GM21717 (cell line): ENCODE results near the gene NEMP1.
A peak's percentile ranks its signal among the peaks of the same experiment; 100 is the strongest.
"Not testable (repeated sequence)": the region's sequence is repeated elsewhere in the genome, so short reads cannot be mapped to it uniquely, and the experiment has no call there.

Experiments
- ATAC-seq: cut with Tn5 transposase; IDR thresholded peaks from one replicate; pipeline ENCODE4 v1.9.1; 2021; ENCODE audit warnings: mild to moderate bottlenecking, moderate library complexity; ENCODE audit not compliant: unreplicated experiment

The NEMP1 gene

DNA sequence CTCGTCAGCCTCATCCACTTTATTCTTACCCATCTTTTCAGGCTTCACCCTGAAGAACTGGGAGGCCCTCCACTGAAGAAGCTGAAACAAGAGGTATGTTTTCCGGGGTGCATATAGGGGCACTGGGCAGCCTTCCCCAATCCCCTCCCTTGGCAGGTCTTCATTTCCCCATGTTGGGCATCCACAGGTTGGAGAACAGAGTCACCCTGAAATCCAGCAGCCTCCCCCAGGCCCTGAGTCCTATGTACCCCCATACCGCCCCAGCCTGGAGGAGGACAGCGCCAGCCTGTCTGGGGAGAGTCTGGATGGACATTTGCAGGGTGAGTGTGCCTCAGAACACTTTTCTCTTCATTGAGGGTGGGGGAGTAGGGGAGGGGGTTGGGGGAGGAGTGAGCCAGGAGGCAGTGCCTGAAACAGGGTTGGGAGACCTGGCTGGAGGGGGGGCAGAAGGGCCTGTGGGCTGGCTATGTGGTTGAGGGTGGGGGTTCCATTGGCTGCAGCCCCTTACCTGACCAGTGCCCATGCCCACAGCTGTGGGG lies 14.4 kb upstream of the NEMP1 start:
- no peak for ATAC-seq

DNA sequence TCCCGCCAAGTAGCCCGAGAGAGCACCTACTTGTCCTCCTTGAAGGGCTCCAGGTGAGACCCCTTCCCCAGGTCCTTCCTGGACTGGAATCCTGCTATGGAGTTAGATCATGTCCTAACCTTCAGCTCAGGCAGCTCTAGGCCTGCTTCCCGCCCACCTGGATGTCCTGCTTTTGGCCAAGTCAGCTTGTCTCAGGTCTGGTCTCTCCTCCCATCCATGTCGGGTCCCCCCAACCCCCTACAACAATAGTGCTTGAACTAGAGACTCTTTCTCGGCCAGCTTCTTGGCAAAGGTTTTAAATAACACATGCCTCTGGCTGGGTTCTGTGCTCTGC lies 13.9 kb upstream of the NEMP1 start:
- ATAC-seq = no peak

DNA sequence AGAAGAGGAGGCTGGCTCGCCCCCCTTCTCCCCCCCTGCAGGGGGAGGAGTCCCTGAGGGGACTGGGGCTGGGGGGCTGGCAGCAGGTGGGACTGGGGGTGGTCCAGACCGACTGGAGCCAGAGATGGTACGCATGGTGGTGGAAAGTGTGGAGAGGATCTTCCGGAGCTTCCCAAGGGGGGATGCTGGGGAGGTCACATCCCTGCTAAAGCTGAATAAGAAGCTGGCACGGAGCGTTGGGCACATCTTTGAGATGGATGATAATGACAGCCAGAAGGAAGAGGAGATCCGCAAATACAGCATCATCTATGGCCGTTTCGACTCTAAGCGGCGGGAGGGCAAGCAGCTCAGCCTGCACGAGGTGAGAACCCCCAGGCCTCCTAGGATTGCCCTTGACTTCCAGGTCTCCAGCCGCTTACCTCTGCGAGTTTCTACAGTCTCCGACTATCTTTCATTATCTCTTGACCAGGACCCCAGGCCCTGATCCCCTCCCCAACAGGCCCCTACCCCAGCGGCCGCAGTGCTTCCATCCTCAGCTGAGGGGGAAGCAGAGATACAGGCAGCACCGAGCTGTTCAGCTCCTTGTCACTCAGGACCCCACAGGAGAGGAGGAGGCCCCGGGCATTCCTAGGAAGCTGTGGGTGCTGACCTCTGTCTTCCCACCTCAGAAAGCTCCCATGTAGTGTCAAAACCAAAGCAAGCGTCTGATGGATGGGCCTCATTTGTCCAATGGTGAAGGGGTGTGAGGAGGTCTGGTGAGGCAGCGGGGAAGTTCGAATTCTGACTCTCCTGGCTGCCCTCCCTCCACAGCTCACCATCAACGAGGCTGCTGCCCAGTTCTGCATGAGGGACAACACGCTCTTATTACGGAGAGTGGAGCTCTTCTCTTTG lies 13.3 kb upstream of the NEMP1 start:
- ATAC-seq = no peak

DNA sequence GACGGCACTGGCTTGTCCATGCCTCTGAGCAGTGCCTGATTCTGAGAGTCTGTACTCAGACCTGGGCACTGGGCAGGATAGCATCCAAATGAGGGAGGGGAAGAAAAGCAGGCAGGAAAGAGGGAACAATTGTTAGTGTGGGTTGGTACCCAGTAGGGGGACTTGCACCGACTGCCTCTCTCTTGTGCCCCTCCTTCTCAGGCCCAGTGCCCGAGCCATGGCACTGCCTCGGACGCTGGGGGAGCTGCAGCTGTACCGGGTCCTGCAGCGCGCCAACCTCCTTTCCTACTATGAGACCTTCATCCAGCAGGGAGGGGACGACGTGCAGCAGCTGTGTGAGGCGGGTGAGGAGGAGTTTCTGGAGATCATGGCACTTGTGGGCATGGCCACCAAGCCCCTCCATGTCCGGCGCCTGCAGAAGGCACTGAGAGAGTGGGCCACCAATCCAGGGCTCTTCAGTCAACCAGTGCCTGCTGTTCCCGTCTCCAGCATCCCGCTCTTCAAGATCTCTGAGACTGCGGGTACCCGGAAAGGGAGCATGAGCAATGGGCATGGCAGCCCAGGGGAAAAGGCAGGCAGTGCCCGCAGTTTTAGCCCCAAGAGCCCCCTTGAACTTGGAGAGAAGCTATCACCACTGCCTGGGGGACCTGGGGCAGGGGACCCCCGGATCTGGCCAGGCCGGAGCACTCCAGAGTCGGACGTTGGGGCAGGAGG lies 12.5 kb upstream of the NEMP1 start:
- no peak for ATAC-seq

DNA sequence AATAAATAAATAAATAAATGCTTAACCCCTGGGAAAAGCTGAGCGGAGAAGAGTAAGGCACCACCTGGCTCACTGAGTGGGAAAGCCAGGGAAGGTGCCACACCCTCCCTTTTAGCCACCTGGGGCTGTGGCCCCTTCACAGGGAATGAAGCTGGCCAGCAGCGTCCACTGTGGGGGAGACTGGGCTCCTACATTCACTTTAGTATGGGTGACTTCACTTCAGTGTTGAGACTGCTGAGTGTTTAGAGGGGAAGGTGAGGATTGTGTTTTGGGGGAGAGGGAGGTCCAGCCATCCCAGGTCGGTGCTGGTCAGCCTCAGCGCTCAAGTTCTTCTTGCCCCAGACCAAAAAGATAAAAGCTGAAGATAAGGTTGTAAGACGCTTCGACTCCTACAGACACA lies 11.9 kb upstream of the NEMP1 start:
- no peak for ATAC-seq

DNA sequence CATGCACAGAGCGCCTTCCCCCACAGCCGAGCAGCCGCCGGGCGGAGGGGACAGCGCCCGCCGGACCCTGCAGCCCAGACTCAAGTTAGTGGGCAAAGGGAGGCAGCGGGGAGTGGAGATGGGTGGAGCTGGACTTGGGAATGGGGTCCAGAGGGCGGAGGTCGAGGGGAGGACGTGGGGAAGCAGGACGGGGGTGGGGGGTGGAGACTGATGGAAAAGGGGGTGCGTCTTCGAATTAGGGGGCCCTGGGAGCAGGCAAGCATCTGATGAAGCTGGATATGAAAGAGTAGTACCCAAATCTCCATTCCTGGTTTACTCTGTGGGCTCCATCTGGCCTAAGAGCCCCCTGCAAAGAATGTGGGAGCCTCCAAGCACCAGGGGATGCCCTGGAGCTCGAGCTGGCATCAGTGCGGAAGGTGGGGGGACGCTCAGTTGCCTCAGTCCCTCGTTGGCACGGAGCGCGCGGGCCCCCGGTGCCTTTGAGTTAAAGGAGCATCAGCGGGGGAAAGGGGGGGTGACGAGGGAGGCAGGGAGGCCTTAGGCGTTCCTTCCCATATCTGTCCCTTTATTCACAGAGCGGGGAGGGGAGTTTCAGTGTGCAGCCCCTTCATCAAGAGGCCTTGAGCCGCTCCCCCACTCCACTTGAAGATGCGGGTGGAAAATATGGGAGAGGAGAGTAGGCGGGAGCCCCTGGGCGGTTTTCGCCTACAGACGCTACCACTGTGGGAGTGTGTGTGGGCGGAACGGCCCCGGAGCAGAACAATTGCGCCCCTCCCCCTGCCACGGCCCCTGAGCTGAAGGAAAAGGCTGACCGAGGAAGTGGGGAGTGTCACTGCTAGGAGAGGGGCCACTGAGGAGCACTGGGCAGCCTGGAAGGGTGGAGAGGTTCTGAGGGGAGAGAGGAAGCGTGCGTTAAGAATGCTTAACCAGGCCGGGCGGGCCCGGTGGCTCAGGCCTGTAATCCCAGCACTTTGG lies 11.0 kb upstream of the NEMP1 start:
- no peak for ATAC-seq

DNA sequence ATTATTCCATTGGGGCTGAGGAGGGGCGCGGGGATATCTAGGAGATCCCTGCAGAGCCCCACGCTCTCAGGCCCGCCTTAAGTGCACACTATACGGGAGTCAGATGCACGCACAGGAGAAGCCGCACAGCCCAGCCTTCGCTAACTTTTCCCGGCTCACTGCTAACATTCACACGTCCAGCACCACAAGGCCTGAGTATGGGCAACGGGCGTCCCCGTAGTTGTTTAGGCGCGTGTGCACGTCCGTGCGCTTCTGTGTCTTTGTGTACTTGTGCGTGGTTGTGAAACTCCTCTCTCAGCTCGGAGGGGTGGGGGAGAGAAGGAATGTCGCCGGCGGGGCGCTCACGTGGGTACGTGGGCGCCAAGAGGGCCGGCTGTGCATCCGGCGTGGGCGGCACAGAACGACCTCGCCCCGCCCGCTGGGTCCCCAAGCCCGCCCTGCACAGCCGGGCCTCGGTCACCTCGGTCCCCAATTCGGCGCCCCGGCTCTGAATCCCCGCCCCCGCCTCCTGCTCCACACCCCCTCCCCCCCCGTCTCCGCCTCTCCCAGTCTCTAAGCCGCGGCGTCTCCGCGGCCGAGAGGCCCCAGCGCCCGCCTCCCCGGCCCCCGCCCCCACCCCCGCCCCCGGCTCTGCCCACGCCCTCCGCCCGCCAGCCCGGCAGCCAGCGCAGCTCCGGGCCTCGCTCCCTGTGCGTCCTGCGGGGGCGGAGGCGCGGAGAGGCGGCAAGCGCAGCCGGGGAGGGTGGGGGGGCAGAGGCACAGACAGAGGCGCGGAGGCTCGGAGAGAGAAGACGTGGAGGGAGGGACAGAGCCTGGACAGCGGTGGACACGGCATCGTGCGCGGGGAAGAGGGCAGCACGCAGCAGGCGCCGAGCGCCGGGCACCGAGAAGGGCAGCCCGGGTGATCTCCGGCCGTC lies 10.0 kb upstream of the NEMP1 start, which contains the start of gene NAB2:
NAB2 (plus strand) TSS at position 761 of the 917 bp plus-strand sequence. CDS start 158 bp downstream, outside the sequence.
- ATAC-seq = peak; percentile 46

DNA sequence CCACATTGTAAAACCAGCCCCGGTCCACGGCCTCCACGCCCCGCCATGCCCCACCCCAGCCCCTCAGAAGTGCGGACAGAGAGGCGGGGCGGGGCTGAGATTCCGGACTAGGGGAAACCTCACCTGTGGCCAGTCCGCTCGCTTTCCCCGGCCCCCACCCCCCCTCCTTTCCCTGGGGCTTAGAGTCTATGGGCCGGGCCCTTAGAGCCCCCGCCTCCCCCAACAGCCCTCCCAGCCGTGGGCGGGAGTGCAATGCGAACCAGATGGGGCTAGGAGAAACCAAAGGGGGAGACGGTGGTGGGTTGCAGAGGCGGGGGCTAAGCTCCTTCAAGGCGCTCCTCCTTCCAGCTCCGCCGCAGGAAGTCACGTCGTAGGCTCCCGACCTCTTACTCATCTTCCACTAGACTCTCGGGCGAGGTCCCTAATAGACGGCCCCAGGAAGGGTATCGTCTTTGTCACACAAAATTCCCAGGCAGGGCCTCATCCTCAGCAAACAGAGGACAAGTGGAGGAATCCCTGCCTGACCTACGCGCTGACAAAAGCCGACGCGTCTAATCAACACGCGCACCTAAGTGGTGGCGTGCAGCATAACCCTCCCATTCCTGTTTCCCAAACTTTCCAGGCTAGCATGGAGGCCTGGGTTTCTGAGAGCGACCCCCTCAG lies 9.2 kb upstream of the NEMP1 start:
- peak; percentile 33 for ATAC-seq

DNA sequence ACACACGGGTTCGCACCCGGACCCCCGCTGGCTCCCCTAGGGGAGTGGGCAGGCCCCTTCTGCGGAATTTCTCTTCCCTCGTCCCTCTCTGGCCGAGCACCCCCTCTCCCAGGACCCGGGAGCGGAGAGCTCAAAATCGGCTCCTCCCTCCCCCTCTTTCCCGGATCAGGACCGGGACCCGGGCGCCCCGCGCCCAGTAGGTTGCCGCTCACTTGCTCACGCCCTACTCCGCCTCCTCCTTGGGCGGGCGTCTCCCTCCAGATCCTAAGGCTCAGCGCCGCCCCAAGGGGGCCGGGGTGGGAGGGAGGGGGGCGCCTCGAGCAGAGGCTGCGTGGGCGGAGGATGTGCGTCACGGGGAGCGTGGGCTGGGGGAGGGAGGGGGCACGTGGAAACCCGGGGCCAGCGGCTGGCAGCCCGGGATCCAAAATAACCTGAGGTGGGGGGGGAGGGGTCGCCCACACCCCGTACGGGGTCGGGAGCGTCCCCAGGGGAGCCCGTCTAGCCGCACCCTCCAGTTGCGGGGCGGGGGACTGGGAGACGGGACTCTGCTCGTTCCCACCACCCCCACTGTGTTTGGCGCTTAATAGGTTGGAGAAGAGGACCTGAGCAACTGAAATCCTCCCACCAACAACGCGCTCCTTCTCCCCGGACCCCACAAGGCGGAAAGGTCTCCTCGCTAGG lies 8.6 kb upstream of the NEMP1 start:
- peak; percentile 33 for ATAC-seq

DNA sequence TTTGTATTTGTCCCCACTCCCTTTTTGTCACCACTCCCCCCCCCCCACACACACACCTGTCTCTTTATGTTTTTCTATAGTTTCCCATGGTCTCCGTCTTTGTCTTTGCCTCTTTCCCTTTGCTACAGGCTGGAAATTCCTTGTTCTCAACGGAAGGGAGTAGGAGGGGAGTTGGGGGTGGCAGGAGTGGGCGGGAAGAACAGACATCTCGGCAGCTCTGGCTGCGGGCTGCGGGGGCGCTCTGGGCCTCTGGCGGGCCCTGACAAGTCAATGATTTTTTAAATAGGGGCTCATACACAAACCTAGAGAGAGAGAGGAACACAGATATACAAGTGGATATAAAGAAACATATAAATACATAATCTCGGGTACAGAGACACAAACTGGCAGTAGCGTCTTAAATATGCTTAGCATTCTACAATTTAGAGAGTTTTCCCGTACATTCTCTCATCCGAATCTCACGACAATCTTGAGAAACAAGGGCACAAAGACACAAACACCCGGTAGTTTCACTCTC lies 8.0 kb upstream of the NEMP1 start:
- no peak for ATAC-seq

DNA sequence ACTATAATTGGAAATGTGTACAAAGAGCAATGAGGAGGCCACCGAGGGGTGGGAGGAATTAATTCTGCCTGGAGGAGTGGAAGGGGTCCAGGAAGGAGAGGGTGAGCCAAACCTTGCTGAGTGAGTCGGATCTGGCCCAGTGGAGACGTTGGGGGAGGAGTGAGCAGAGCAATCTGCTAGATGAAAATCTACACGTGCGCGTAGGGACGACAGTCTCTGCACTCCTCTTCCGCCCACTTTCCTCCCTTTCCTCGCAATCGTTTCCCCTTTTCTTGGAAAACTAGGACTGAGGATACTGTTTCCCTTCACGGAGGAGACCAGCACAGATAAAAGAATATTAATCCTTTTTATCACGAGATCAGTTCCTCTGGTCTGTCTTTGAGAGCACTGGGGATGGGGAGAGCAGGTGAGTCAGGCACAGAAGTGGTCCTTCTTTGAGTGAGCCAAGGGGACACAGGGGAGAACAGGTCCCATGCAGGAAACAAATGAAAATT lies 7.5 kb upstream of the NEMP1 start:
- ATAC-seq = no peak

DNA sequence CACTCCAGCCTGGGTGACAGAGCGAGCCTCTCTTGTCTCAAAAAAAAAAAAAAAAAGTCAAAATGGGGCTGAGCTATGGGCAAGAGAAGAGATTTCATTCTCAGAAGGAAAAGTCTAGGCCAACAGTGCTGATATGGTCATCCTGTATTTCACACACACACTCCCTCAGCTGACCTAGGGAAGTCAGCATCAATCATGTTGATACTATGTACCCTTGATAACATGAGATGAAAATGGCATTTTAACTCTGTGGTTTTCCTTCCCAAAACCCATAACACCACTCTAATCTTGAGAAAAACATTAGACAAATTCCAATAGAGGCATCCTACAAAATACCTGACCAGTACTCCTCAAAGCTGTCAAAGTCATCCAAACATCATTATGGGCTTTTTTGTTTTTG lies 2.3 kb upstream of the NEMP1 start:
- ATAC-seq = no peak

DNA sequence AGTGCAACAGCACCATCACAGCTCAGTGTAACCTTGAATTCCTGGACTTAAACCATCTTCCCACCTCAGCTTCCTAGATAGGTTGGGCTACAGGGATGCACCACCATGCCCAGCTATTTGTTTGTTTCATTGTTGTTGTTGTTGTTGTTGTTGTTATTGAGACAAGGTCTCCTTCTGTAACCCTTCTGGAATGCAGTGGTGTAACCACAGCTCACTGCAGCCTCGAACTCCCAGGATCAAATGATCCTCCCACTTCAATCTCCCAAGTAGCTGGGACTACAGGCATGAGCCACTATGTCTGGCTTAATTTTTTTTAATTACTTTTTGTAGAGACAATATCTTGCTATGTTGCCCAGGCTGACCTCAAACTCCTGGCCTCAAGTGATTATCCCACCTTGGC lies 1.2 kb upstream of the NEMP1 start:
- no peak for ATAC-seq

DNA sequence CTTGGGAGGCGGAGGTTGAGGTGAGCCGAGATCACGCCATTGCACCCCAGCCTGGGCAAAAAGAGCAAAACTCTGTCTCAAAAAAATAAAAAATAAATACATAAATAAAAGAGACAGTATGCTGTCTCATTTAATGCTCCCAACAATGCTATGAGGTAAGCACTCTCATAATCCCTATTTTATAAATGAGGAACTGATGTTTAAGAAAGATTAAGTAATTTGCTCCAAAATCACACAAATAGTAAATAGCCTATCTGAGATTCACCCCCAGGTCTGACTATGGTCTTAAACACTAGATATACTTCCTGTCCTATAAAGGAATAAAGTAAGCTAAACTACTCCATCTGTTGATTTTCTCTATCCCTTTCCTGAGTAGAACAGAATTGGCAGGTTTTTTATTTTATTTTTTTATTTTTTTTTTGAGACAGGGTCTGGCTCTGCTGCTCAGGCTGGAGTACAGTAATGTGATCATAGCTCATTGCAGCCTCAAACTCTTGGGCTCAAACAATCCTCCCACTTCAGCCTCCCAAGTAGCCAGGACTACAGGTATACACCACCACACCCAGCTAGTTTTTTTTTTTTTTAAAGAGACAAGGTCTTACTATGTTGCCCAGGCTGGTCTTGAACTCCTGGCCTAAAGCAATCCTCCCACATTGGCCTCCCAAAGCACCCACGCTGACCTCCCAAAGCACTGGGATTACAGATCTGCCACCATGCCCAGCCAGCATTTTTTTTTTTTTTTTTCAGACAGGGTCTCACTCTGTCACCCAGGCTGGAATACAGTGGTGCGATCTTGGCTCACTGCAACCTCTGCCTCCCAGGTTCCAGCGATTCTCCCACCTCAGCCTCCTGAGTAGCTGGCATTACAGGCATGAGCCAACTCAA lies 4.8 kb downstream of the NEMP1 start:
- not testable (repeated sequence) for ATAC-seq

DNA sequence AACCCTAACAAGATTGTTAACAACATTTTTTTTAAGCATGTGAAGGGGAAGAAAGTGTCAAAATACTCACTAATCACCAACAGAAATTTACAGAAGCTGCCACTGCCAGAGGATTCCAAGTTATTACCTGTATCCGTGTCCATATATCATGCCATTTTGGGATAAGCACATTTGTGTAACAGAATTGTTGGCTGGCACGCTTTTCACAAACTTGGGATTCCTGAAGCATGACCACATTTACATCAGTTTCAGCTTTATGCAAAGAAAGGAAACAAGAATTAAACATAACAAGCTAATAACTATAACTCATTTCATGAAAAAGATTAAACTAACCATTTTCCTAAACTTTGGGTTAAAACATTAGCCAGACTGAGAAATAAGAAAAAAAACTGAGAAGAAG lies 5.9 kb downstream of the NEMP1 start:
- ATAC-seq = no peak

DNA sequence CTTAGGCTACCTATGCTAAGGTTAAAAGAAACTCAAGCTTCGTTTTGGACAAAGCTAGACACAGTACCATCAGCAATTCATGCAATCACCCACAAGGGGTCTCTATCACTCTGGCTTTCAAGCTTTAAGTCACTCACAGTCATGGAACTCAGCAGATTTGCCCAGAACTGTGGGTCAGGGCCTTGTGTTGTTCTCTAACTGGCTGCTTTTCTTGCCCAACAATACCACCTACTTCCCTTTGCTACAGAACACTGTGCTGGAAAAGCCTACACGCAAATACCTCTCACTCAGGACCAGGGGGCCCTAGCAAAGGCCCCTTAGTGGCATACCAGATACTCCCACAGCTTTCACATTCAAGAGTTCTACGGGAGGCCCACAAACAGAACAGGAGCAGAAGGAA lies 9.1 kb downstream of the NEMP1 start:
- peak; percentile 62 for ATAC-seq

DNA sequence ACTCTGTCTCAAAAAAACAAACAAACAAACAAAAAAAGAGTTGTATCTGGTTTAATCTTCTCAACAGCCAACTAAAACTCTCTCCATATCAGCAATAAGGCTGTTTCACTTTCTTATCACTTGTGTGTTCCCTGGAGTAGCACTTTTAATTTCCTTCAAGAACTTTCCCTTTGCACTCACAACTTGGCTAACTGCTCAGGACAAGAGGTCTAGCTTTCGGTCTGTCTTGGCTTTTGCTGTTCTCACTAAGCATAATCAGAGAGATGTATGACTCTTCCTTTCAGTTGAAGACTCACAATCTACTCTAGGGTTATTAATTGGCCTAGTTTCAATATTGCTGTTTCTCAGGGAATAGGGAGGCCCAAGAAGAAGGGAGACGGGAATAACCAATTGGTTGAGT lies 12.3 kb downstream of the NEMP1 start:
- ATAC-seq = no peak
